GM18858 (cell line): ENCODE data around the gene JMJD8.

Experiments used
- ATAC-seq: cut with Tn5 transposase; IDR thresholded peaks from one replicate; pipeline ENCODE4 v1.9.1; 2021; ENCODE audit not compliant: unreplicated experiment

Gene JMJD8

DNA sequence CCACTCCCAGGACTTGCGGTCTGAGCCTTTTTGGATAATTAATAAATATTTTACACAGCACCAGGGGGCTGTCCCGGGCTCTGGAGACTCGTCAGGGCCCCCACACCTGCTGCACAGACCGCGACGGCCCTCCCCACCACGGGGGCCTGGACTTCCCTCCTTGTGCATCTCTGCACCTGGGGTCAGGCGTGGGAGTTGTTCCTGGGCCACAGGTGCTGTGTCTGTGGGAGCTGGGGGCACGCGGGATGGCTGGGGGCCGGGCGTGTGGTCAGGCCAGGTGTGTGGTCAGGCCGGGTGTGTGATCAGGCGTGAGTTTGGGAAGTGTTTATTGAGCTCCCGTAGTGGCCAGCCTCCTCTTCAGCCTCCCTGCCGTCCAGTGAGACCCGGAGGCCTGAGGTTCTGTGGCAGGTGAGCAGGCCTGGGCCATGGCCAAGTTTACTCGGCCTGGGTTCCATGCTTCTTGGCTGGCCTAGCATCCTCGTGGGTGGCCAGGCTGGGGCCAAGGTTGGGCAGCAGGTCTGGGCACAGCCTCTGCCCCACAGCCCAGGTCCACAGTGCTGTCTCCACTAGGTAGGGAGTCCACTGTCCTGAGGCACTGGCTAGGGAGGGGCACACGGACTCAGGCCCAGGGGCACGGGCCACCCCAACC is 5.8 kb downstream of the JMJD8 start:
- no peak for ATAC-seq

DNA sequence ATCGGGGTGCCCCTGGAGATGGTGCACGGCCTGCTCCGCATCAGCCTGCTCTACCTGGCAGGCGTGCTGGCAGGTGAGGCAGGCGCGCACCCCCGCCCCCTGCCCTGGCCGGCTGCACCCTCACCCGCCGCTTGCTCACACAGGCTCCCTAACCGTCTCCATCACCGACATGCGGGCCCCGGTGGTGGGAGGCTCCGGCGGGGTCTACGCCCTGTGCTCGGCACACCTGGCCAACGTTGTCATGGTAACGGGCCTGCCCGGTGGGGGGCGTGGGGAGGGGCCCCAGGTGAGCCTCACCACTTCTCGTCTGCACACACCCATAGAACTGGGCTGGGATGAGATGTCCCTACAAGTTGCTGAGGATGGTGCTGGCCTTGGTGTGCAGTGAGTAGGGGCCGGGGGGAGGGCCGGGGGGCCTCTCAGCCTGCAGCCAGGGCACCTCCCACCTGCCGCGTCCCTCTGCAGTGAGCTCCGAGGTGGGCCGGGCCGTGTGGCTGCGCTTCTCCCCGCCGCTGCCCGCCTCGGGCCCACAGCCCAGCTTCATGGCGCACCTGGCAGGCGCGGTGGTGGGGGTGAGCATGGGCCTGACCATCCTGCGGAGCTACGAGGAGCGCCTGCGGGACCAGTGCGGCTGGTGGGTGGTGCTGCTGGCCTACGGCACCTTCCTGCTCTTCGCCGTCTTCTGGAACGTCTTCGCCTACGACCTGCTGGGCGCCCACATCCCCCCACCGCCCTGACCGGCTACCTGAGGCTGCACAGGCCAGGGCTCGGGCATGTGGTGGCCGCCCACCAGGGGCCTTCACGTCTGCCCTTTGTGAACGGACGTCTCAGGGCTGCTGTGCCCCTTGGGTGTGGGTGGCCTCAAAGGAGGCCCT is 6.6 kb downstream of the JMJD8 start:
- no peak for ATAC-seq

DNA sequence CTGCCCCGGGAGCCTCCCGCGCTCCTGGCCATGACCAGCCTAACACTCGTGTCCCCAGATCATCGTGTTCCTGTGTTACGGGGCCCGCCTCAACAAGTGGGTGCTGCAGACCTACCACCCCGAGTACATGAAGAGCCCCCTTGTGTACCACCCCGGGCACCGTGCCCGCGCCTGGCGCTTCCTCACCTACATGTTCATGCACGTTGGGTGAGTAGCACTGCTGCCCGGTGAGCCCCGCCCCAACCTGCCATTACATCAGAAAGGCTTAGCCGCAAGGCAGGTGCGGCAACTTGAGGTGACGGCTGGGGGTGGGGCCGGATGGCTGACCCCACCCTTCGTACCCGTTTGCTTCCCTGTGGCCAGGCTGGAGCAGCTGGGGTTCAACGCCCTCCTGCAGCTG is 7.2 kb downstream of the JMJD8 start:
- no peak for ATAC-seq

DNA sequence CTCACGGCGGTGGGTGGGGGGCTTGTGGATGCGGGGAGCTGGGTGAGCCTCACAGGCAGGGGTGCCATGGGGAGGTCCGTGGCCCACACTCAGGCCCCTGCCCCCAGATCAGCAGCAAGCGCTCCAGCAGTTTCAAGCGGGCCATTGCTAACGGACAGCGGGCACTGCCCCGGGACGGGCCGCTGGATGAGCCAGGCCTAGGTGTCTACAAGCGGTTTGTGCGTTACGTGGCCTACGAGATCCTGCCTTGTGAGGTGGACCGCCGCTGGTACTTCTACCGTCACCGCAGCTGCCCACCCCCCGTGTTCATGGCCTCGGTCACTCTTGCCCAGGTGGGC is 7.6 kb downstream of the JMJD8 start:
- ATAC-seq, result no peak

DNA sequence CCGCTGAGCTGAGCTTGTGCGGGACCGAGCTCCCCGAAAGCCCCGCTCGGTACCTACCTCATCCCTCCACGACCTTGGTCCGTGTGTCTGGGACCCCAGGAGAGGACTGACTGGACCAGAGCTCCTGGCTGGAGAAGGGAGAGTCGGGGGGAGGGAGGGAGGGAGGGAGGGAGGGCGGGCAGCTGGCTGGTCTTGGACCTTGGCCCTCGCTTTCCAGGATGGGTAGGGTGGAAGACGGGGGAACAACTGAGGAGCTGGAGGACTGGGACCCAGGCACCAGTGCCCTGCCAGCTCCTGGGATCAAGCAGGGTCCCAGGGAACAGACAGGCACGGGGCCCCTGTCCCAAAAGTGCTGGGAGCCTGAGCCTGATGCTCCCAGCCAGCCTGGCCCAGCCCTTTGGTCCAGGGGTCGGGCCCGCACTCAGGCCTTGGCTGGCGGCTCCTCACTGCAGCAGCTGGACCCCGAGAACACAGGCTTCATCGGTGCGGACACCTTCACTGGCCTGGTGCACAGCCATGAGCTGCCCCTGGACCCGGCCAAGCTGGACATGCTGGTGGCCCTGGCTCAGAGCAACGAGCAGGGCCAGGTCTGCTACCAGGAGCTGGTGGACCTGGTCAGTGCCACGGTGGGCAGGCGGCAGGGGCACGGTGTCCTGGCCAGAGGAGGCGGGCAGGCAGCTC is 8.1 kb downstream of the JMJD8 start:
- ATAC-seq, result no peak

DNA sequence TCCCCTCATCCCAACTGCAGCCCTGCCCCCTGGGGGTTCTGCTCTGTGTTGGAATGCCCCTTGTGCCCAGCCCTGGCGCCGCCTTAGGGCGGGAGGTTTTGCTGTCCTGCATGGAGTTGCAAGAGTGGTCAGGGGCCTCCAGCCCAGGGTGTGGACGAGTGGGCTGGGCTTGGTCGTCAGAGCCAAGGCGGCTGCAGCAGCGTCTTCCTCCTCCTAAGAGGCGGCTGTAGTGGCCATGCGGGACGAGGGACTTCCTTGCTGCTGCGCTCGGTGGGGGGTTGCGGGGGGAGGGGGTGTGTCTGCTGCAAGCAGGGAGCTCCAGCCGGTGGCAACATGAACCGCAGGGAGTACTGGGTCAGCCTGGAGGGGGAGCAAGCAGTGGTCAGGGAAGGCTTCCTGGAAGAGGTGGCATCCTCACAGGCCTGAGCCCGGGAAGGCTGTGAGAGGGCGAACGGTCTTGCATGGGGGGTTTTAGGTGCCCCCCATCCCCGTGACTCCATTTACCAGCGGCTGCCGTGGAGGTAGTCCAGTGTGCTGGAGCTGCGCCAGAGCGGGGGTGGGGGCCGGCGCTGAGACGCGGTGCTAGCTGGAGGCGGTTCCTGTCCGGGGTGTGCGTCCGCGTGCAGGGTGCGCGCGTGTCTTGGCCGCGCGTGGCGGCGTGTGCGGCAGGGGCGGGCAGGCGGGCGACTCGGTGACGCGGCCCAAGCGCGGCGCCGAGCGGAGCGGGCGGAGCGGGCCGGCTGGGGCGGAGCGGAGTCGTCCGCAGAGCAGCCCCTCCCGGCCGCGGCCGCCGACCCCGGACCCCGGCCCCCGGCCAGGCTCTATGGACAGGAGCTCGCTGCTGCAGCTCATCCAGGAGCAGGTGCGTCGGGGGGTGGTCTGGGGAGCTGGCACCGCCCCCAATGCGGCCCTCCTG is 8.9 kb downstream of the JMJD8 start, which contains the start of gene RHBDL1:
TSS of gene RHBDL1 (plus strand) at position 704 of the 916 bp plus-strand sequence. CDS start at position 824, 120 bp downstream.
- no peak for ATAC-seq

DNA sequence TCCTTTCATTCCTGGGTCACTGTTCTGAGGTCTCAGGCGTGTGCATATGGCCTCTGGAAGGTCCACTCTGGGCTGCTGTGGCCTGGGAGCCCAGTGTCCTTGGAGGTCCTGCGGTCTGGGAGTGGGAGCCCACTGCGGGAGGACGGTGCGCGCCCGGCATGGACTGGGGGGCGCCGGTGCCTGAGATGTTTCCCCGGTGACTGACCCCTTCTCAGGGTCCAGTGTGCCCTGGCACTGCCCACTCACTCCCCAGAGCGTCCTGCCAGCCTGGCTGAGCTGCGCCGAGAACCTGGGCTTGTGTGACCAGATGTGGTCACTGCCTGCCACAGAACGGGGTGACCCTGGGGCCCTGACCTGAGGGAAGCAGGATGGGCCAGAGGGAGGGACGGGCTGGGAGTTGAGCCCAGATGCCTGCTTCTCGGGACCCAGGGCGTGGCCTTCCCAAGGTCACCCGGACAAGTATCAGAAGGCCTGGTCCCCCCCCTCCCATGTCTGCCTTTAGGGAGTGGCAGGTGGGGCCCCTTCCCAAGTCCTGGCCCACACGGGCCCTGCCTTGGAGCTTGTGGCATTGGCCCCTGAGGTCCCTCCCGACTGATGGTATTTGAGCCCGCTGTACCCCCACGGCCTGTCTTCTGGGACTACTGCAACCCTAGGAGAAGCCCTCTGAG is 9.8 kb downstream of the JMJD8 start:
- no peak for ATAC-seq

DNA sequence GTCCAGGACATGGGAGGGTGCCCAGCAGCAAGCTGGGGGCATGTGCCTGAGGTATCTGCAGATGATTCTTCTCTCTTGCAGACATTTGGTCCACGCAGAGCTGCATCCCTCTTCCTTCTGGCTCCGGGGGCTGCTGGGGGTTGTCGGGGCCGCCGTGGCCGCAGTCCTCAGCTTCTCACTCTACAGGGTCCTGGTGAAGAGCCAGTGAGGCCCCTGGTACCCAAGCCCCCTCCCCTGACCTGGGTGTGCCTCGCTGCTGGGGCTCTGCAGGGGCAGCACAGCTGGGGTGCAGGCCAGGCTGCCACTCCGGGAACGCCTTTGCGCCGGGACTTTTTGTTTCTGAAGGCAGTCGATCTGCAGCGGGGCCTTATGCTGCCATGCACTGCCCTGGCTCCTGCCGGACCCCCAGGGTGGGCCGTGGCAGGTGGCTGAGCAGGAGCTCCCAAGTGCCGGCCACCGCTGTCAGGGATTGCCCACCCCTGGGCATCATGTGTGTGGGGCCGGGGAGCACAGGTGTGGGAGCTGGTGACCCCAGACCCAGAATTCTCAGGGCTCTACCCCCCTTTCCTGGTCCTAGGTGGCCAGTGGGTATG is 10.6 kb downstream of the JMJD8 start:
- ATAC-seq, result no peak

DNA sequence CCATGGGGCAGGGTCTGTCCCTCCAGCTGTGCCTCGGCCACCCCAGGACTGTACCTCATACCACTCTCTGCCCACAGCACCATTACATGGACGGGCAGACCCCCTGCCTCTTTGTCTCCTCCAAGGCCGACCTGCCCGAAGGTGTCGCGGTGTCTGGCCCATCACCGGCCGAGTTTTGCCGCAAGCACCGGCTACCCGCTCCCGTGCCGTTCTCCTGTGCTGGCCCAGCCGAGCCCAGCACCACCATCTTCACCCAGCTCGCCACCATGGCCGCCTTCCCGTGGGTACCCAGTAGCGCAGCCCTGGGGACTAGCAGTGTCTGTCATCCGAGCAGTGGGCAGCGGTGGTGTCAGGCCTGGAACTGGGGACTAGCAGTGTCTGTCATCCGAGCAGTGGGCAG is 11.3 kb downstream of the JMJD8 start:
- no peak for ATAC-seq

DNA sequence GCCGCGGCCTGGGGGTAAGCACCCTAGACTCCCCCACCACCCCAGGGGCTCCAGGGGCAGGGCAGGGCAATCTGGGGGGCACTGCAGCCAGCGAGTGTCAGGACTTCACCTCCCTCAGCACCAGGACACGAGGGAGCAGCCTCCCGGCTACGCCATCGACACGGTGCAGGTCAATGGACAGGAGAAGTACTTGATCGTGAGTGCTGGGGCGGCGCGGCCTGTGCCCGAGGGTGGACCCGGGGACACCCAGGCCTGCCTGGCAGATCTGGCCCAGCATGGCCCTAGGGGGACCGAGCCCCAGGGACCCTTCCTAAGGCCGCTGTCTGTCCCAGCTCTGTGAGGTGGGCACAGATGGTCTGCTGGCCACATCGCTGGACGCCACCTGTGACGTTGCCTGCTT is 11.8 kb downstream of the JMJD8 start:
- ATAC-seq, result no peak

DNA sequence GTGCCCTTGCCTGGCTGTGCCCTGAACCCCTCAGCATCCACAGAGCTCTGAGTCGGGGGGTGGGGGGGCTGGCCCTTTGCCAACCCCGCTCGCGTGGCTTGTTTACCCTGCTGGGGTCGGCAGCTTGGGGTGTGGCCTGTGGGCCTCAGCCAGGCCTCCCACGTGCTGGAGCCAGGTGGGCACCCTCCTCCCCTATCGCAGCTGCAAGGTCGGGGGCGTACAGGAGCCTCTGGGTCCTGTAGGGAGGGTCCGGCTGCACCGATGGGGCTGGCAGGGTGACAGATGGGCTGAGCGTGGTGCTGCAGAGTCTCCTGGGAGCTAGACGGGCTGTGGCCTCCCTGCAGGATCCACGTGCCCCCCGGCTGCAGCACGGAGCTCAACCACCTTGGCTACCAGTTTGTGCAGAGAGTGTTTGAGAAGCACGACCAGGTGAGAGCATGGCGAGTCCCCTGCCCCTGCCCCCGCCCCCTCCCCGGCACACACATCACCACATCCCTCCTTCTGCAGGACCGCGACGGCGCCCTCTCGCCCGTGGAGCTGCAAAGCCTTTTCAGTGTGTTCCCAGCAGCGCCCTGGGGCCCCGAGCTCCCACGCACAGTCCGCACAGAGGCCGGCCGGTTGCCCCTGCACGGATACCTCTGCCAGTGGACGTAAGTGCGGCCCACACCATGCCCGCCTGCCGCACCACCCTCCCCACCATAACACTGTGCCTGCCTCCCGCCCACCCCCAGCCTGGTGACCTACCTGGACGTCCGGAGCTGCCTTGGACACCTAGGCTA is 12.6 kb downstream of the JMJD8 start:
- ATAC-seq, result no peak

DNA sequence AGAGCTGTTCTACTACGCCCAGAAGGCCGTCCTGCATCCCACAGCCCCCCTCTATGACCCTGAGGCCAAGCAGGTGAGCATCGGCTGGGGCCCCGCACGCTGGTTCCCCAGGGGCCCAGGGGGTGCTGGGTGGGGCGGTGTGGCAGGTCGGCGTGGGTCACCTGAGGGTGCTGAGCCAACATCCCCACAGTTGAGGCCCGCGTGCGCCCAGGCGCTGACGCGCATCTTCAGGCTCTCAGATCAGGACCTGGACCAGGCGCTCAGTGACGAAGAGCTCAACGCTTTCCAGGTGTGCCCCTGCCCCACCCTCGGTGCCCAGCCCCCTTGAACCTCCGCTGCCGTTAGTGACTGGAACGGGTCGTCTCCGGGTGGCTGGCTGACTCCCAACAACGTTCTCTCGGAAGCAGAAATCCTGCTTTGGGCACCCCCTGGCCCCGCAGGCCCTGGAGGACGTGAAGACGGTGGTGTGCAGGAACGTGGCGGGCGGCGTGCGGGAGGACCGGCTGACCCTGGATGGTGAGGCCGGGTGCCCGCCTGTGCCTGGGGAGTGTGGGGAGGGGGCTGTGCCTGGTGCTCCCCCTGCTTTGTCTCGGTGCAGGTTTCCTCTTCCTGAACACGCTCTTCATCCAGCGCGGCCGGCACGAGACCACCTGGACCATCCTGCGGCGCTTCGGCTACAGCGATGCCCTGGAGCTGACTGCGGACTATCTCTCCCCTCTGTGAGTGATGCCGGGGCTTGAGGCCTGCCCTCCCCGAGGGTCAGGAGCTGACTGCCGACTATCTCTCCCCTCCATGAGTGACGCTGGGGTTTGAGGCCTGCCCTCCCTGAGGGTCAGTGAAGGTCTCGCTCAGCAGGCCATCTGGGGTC is 13.4 kb downstream of the JMJD8 start:
- ATAC-seq, result no peak

DNA sequence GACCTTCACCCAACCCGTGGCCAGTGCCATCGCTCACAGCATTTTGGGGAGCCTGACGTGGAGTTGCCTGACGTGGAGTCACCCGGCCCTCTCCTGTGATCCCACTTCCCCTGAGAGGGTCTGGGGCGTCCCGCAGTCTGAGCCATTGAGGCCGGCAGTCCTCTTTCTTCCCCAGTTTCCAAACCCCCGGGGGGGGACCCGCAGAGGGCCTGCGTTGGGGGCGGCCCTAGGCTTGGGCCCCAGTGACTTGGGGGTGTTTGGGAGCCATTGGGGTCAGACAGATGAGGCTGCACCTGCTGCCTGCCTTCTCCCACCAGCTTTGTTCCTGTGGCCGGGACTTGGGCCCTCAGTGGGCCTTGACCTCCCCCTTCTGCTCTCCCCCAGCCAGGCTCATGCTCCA is 14.5 kb downstream of the JMJD8 start:
- no peak for ATAC-seq

DNA sequence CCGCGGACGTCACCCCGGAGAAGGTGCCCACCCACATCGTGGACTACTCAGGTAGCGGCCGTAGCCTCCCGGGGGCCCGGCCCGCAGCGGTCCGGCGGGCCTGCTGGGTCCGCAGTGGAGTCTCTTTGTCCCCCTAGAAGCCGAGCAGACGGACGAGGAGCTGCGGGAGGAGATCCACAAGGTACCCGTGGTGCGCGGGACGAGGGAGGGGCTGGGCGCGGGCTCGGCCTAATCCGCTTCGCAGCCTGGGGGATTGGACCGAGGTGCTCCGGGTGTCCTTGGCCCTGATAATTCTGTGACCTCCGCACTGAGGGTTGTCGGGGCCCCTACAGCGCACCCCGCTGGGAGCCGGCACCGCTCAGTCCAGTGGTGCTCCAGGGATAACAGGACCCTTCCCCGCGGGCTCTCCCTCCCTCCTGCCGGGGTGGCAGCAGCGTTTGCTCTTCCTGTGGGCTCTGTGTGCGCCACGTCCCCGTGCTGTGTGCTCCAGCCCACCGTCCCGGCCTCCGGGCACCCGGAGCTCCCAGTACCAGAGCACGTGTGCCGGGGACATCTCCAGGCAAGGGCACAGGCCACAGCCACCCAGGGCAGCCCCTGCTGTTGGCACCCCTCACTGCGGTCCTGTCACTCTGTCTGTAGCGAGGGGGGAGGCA is 15.5 kb downstream of the JMJD8 start:
- ATAC-seq, result no peak

DNA sequence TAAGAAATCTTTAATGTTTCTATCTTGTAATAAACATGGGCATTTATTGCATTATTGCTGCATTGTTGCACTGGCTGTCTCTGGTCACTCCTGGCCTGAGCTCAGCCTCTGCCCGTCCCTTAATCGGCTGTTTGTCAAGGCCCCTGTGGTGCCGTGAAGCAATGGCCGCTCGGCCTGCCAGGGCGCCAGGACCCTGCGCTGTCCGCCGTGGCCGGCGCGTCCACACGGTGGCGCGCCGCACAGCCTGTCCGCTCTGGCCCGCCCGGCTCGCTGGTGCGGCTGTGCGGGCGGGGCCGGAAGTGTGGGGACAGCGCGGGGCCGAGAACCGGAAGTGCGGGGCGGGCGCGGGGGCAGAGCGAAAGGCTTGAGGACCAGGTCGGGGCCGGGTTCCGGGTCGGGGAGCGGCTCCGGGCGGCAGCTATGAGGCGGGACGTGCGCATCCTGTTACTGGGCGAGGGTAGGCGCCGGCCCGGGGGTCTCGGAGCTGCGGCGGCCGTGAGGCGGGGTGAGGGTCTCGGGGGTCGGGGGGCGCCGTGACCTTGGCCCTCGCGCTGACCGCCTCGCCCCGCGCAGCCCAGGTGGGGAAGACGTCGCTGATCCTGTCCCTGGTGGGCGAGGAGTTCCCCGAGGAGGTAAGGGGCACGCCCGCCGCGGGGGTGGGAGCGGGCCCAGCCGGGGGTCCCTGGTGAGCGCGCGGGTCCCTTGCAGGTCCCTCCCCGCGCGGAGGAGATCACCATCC is 16.2 kb downstream of the JMJD8 start, which contains the start of gene RHOT2:
TSS of gene RHOT2 (plus strand) at position 353 of the 739 bp plus-strand sequence. CDS start at position 421, 68 bp downstream.
- peak; percentile 71 for ATAC-seq

DNA sequence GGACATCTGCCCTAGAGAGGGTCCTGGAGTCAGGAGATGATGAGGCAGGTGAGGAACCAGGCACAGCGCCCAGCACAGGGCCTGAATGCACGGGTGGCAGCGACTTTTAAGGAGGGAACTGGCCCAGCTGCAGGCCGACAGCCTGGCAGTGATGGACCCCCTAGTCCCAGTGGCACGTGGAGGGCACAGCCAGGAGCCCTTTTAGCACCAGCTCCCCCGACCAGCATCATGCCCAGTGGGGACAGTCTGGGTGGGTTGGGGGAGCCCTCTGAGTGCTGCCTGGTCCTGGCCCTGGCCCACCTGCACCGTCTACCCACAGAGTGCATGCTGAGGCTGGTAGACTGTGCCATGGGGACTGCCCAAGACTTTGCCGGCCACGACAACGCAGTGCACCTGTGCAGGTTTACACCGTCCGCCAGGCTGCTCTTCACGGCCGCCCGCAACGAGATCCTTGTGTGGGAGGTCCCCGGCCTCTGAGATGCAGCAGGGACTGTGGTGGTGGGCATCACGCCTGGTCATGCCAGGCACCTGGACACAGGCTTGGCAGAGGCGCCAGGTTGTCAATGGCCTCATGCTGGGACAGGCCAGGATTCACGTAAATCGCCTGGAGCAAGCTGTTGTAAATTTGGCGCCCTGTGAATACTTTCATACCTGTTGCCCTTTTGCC is 16.9 kb downstream of the JMJD8 start:
- ATAC-seq, result no peak
